ENCODE measurements around the gene C10orf143. TPM values are rescaled to one million over a fixed set of nuclear protein-coding genes. Genes with fewer than 3 reads are reported as not detected.

C10orf143 gene
- total and polyA plus RNA-seq, 3 experiments from 2014 or later, result 5.7 to 24.6 (median 6.7) TPM

DNA sequence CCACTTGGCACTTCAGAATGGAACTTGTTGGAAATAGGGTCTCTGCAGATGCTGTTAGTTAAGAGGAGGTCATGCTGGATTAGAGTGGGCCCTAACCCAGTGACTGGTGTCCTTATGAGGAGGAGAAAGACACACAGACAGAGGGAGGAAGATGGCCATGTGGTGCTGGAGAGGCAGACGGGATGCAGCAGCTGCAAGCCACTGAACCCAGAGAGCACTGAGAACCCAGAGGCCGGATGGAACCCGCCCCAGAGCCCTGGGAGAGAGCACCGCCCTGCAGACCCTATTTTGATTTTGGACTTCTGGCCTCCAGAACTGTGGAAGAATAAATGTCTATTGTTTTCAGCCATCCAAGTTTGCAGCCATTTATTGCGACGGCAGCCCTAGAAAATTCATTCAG, 88.5 kb downstream of the C10orf143 start:
- POLR2A ChIA-PET, result no interaction called here
- Histone ChIP-seq H3K27ac (ENCODE audit: low read depth, low read length) (no peak overlapping the region), H3K4me3 (ENCODE audit: low read length) (no peak overlapping the region), H3K9me3 (ENCODE audit: low read length) (no peaks in the 10 kb centered on the region), H3K36me3 (ENCODE audit: insufficient read depth, low read length) (no peaks in the 10 kb centered on the region), H3K27me3 (ENCODE audit: insufficient read depth, low read length, poor library complexity, severe bottlenecking) (no peaks in the 10 kb centered on the region), H3K4me1 (ENCODE audit: insufficient read depth, low read length) (no peaks in the 10 kb centered on the region)
- Mint-ChIP-seq H3K4me1 (peaks cover 0 to 1% (median 0%) of the 10 kb centered on the region in 3 donors), H3K27ac (no peak overlapping the region), H3K36me3 (no peaks in the 10 kb centered on the region), H3K4me3 (no peak overlapping the region), H3K27me3 (peaks cover 0 to 3% of the 10 kb centered on the region in 2 donors), H3K9me3 (no peaks in the 10 kb centered on the region)
- DNase-seq, result no peak
- CTCF ChIA-PET, result no interaction called here

DNA sequence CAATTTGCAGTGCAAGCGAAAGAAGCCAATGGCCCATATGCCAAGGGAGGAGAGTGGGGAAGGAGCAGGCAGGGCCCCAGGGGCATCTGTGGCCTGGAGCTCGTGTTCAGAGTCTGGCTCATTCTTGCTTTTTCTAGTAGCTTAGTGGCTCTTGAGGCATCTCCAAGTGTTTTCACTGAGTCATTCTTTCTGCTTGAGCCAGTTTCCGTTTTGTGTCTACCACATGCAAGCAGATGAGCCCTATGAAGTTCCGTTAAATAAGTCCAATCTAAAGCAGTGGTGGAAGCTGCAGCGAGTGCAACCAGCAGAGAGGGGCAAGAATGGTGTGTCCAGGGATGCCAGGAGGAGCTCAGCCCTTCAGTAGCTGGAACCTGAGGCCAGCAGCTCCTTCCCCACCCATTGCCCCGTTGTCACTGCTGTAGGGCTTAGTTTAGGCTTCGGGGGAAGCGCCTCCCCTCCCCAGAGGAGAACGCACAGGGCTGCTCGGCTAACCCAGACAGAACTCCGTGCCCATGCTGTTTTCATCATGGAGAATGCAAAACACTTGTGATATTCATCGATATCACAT, 89.2 kb downstream of the C10orf143 start:
- Histone ChIP-seq H3K27me3 (ENCODE audit: insufficient read depth, low read length, poor library complexity, severe bottlenecking) (no peaks in the 10 kb centered on the region), H3K4me3 (ENCODE audit: low read length) (no peak overlapping the region), H3K36me3 (ENCODE audit: insufficient read depth, low read length) (no peaks in the 10 kb centered on the region), H3K4me1 (ENCODE audit: insufficient read depth, low read length) (no peaks in the 10 kb centered on the region), H3K27ac (ENCODE audit: low read depth, low read length) (no peak overlapping the region), H3K9me3 (ENCODE audit: low read length) (no peaks in the 10 kb centered on the region)
- Mint-ChIP-seq H3K27me3 (peaks cover 0 to 3% of the 10 kb centered on the region in 2 donors), H3K9me3 (no peaks in the 10 kb centered on the region), H3K27ac (no peak overlapping the region), H3K4me3 (no peak overlapping the region), H3K4me1 (peaks cover 0 to 1% (median 0%) of the 10 kb centered on the region in 3 donors), H3K36me3 (no peaks in the 10 kb centered on the region)
- POLR2A ChIA-PET, result no interaction called here
- CTCF ChIA-PET, result no interaction called here
- no peak for DNase-seq

DNA sequence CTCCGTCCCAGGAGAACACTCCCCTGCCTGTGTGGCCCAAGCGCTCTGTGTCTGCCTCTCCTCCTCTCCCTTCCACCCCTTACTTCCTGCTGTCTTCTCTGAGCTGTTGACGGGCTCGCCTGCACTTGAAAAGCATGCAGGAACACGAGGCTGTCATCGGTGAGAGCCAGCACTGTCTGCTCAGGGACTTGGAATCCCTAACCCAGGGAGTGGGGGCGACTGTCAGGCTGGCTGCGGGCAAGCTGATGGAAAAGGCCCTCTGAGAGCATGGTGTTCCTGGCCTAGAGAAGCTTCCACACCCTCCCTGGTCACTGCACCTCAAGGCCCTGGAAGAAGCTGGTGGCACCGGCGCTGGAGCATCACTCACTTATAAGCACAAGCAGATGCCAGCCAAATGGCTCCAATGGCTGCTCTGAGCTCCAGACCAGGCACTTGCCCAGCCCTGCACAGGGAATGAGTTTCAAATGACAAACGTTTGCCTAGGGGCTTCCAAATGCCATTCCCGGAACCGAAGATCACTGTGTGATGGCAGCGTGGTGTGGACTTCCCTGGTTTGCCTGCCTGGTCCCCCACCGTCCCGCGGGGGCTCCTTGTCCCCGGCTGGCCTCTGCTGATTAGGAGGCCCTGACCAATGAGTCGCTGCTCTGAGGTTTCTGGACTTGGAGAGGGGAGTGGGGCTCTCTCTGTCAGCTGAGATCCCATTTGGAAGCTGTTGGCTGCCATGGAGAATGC, 89.8 kb downstream of the C10orf143 start:
- H3K27ac ChIP-seq (ENCODE audit: low read depth, low read length), result no peak overlapping the region
- no peaks in the 10 kb centered on the region for H3K9me3 ChIP-seq (ENCODE audit: low read length)
- no peaks in the 10 kb centered on the region for H3K4me1 ChIP-seq (ENCODE audit: insufficient read depth, low read length)
- Mint-ChIP-seq H3K27me3 (peaks cover 3% of the 10 kb centered on the region in 2 donors), H3K9me3 (no peaks in the 10 kb centered on the region), H3K36me3 (no peaks in the 10 kb centered on the region), H3K27ac (no peak overlapping the region), H3K4me3 (no peak overlapping the region), H3K4me1 (peaks cover 0 to 1% (median 0%) of the 10 kb centered on the region in 3 donors)
- ChIA-PET POLR2A (no interaction called here), CTCF (no interaction called here)
- DNase-seq, result no peak
- no peak overlapping the region for H3K4me3 ChIP-seq (ENCODE audit: low read length)
- H3K36me3 ChIP-seq (ENCODE audit: insufficient read depth, low read length), result no peaks in the 10 kb centered on the region
- no peaks in the 10 kb centered on the region for H3K27me3 ChIP-seq (ENCODE audit: insufficient read depth, low read length, poor library complexity, severe bottlenecking)

DNA sequence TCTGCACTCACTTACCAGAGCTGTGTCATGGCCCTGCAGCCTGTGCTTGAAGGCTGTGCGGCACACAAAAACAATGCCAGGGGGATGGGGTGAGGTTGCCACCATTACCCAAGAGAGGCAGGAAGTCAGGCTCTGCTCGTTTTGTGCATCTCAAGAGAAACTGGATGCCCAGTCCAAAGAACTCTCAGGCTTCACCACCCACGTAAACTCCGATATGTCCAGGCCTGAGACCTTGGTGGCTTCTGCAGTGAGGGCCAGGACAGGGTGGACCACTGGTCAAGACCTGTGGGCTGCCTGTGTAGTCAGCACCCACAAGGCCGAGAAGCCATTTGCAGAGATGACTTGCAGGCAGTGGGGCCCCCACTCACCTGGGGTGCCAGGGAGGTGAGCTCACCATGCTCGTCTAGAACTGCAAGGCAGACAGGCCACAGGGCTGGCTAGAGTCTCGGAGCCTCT, 91.9 kb downstream of the C10orf143 start:
- Mint-ChIP-seq H3K27me3 (peaks cover 0 to 5% of the 10 kb centered on the region in 2 donors), H3K9me3 (no peaks in the 10 kb centered on the region), H3K36me3 (no peaks in the 10 kb centered on the region), H3K4me1 (peaks cover 0 to 1% (median 0%) of the 10 kb centered on the region in 3 donors), H3K4me3 (no peak overlapping the region), H3K27ac (no peak overlapping the region)
- CTCF ChIA-PET, result no interaction called here
- Histone ChIP-seq H3K4me3 (ENCODE audit: low read length) (no peak overlapping the region), H3K27me3 (ENCODE audit: insufficient read depth, low read length, poor library complexity, severe bottlenecking) (no peaks in the 10 kb centered on the region), H3K27ac (ENCODE audit: low read depth, low read length) (no peak overlapping the region), H3K36me3 (ENCODE audit: insufficient read depth, low read length) (no peaks in the 10 kb centered on the region), H3K4me1 (ENCODE audit: insufficient read depth, low read length) (no peaks in the 10 kb centered on the region), H3K9me3 (ENCODE audit: low read length) (no peaks in the 10 kb centered on the region)
- POLR2A ChIA-PET, result no interaction called here
- DNase-seq, result no peak

DNA sequence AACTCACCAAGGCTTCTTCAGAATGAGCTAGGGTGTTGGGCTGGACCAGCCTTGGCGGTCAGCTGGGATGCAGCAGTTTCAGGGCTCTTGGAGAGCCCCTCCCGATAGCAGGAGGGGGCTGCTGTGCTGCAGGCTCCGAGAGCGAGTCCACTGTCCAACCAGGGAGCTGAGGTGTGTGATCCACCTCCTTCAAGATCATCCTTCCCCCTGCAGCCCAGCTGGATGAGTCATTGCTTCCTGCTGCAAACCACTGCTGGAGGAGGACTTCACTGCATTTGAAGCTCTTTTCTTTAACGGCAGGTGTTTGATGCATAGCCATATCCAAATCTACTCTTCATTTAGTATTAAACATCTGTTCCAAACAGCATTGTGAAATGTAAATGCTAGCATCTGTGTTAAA, 92.4 kb downstream of the C10orf143 start:
- Histone ChIP-seq H3K27ac (ENCODE audit: low read depth, low read length) (no peak overlapping the region), H3K9me3 (ENCODE audit: low read length) (no peaks in the 10 kb centered on the region), H3K4me1 (ENCODE audit: insufficient read depth, low read length) (no peaks in the 10 kb centered on the region), H3K36me3 (ENCODE audit: insufficient read depth, low read length) (no peaks in the 10 kb centered on the region), H3K4me3 (ENCODE audit: low read length) (no peak overlapping the region), H3K27me3 (ENCODE audit: insufficient read depth, low read length, poor library complexity, severe bottlenecking) (no peaks in the 10 kb centered on the region)
- DNase-seq, result no peak
- Mint-ChIP-seq H3K4me3 (no peak overlapping the region), H3K36me3 (no peaks in the 10 kb centered on the region), H3K4me1 (peaks cover 0 to 1% (median 0%) of the 10 kb centered on the region in 3 donors), H3K27me3 (peaks cover 3 to 5% of the 10 kb centered on the region in 2 donors), H3K9me3 (no peaks in the 10 kb centered on the region), H3K27ac (no peak overlapping the region)
- ChIA-PET CTCF (no interaction called here), POLR2A (no interaction called here)

DNA sequence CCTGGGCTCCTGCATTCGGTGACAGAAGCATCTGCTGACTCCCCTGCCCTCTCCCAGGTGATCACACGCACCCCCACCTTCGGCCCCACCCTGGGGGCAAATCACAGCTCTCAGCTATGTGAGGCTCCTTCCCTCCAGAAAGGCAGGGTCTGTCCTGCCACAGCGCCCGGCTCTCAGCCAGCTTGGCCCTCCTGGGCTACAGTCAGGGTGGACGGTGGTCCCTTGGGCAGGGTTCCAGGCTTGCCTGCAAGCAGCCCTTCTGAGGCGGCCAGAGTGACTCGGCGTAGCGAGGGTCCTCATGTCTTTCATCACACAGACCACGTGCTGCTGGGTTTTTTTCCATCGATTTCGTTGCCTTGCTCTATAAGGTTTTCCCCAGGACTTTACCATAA, 93.0 kb downstream of the C10orf143 start:
- Histone ChIP-seq H3K4me3 (ENCODE audit: low read length) (no peak overlapping the region), H3K9me3 (ENCODE audit: low read length) (no peaks in the 10 kb centered on the region), H3K27ac (ENCODE audit: low read depth, low read length) (no peak overlapping the region), H3K27me3 (ENCODE audit: insufficient read depth, low read length, poor library complexity, severe bottlenecking) (no peaks in the 10 kb centered on the region), H3K36me3 (ENCODE audit: insufficient read depth, low read length) (no peaks in the 10 kb centered on the region), H3K4me1 (ENCODE audit: insufficient read depth, low read length) (no peaks in the 10 kb centered on the region)
- peak overlapping the region in 1 of 8 donors; percentile 40 for H3K27ac Mint-ChIP-seq
- no peaks in the 10 kb centered on the region for H3K9me3 Mint-ChIP-seq
- no peak overlapping the region for H3K4me3 Mint-ChIP-seq
- CTCF ChIA-PET, result no interaction called here
- no peaks in the 10 kb centered on the region for H3K36me3 Mint-ChIP-seq
- no peak for DNase-seq
- POLR2A ChIA-PET, result no interaction called here
- H3K27me3 Mint-ChIP-seq, result peaks cover 5 to 6% of the 10 kb centered on the region in 2 donors
- peaks cover 0 to 1% (median 0%) of the 10 kb centered on the region in 3 donors for H3K4me1 Mint-ChIP-seq

DNA sequence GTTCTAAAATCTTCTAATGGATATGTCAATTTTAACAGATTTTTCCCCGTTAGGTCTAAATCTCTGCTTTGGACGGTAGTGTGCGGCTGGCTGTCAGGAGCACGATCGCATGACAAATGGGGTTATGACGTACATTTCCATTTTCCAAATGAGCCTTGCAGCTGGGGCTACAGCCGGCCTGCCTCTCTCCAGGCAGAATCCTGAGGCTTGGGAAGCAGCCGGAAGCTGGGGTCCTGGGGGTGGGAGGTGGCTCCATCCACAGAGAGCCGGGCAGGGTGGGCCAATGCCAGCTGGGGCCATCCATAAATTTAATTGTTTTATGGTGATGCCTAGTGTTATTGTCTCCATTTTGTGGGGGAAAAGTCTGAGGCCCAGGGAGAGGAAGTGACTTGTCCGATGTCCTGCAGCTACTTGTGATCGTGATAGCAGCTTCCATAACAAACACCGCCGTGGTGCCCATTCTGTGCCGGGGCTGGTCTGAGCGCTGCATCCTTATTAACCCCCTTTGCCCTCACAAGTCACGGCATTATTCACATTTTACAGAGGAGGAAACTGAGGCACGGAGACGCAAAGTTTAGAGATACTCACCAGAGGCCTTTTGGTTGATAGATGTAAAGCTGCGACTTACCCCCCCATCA, 93.5 kb downstream of the C10orf143 start:
- Histone ChIP-seq H3K9me3 (ENCODE audit: low read length) (no peaks in the 10 kb centered on the region), H3K27me3 (ENCODE audit: insufficient read depth, low read length, poor library complexity, severe bottlenecking) (no peaks in the 10 kb centered on the region), H3K36me3 (ENCODE audit: insufficient read depth, low read length) (no peaks in the 10 kb centered on the region), H3K27ac (ENCODE audit: low read depth, low read length) (no peak overlapping the region), H3K4me3 (ENCODE audit: low read length) (no peak overlapping the region), H3K4me1 (ENCODE audit: insufficient read depth, low read length) (no peaks in the 10 kb centered on the region)
- POLR2A ChIA-PET, result no interaction called here
- CTCF ChIA-PET, result no interaction called here
- DNase-seq, result no peak
- H3K4me1 Mint-ChIP-seq, result peaks cover 0 to 1% (median 0%) of the 10 kb centered on the region in 3 donors
- no peaks in the 10 kb centered on the region for H3K9me3 Mint-ChIP-seq
- H3K36me3 Mint-ChIP-seq, result no peaks in the 10 kb centered on the region
- no peak overlapping the region for H3K4me3 Mint-ChIP-seq
- H3K27ac Mint-ChIP-seq, result peak overlapping the region in 1 of 8 donors; percentile 40
- peaks cover 5 to 6% of the 10 kb centered on the region in 2 donors for H3K27me3 Mint-ChIP-seq

DNA sequence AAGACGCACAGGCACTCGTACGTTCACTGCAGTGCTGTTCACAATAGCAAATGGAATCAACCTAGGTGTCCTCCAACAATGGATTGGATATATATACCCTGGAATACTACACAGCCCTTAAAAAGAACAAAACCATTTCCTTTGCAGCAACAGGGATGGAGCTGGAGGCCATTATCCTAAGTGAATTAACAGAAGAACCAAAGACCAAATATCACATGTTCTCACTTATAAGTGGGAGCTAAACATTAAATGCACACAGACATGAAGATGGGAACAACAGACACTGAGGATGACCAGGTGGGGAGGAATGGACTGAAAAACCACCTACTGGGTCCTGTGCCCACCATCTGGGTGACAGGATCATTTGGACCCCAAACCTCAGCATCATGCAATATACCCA, 94.5 kb downstream of the C10orf143 start:
- no peak for DNase-seq
- H3K9me3 ChIP-seq (ENCODE audit: low read length), result no peaks in the 10 kb centered on the region
- no peaks in the 10 kb centered on the region for H3K27me3 ChIP-seq (ENCODE audit: insufficient read depth, low read length, poor library complexity, severe bottlenecking)
- H3K27me3 Mint-ChIP-seq, result peaks cover 6 to 8% of the 10 kb centered on the region in 2 donors
- no peaks in the 10 kb centered on the region for H3K9me3 Mint-ChIP-seq
- POLR2A ChIA-PET, result no interaction called here
- no peaks in the 10 kb centered on the region for H3K36me3 ChIP-seq (ENCODE audit: insufficient read depth, low read length)
- no peaks in the 10 kb centered on the region for H3K4me1 ChIP-seq (ENCODE audit: insufficient read depth, low read length)
- CTCF ChIA-PET, result no interaction called here
- H3K4me1 Mint-ChIP-seq, result peaks cover 0 to 1% (median 0%) of the 10 kb centered on the region in 3 donors
- no peaks in the 10 kb centered on the region for H3K36me3 Mint-ChIP-seq
- no peak overlapping the region for H3K27ac Mint-ChIP-seq
- no peak overlapping the region for H3K4me3 Mint-ChIP-seq
- no peak overlapping the region for H3K4me3 ChIP-seq (ENCODE audit: low read length)
- no peak overlapping the region for H3K27ac ChIP-seq (ENCODE audit: low read depth, low read length)

Measured in CD8-positive, alpha-beta memory T cell (primary cell).